Loucy (cell line): ENCODE results near the gene TSPEAR.

ENCODE experiments used
- CTCF ChIP-seq: fragments of 200-600 bp; sonication (generic); conservative IDR thresholded peaks from 2 replicates; pipeline ENCODE4 v1.5.1; 2014; ENCODE audit warnings: mild to moderate bottlenecking, antibody characterized with exemption, low read length
- EZH2phosphoT487 ChIP-seq: fragments of 200-600 bp; IDR thresholded peaks from 2 replicates; pipeline ENCODE4 v1.6.1; 2018; ENCODE audit warnings: antibody characterized with exemption, mild to moderate bottlenecking, moderate library complexity, borderline replicate concordance

- TF ChIP-seq CTCF (no peak), EZH2phosphoT487 (no peak)
Measured at GRCh38 chr21:44507673-44508425, 203.5 kb downstream of the TSPEAR start.
